ENCODE data around the gene RNF182. TPM values are rescaled to one million over a fixed set of nuclear protein-coding genes. Genes with fewer than 3 reads are reported as not detected.

Gene RNF182
- total and polyA plus RNA-seq, 9 of the 15 experiments (the other 6 are each of a cell fraction or from before 2014, with no cell fraction given) = 12.8 to 22.8 (median 17.5) TPM

DNA sequence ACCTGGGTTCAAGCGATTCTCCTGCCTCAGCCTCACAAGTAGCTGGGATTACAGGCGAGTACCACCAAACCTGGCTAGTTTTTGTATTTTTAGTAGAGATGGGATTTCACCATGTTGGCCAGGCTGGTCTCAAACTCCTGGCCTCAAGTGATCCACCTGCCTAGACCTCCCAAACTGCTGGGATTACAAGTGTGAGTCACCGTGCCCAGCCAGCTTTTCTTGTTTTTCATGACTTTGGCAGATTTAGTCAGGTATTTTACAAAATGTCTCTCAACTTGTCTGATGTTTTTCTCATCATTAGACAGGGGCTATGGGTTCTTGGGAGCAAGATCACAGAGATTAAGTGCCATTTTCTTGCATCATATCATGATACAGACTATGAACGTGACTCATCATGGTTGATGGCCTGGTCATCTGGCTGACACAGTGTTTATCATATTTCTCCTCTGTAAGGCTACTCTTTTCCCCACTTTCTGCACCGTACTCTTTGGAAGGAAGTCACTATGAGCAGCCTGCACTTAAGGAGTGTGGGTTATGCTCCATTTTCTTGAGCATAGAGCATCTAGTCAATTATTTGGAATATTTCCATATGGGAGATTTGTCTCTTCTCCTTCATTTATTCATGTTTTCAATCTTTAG, 67.8 kb downstream of the RNF182 start (continued):
- TF ChIP-seq UBTF (IDR thresholded peaks at IDR 0.05; ENCODE audit: borderline replicate concordance in 1 of 2, low read depth in 2 of 2, low read length in 2 of 2) (0 out of 4 replicates have a peak, but pooled peaks of 1 of the 2 experiments have one; percentile 28), RAD21 (CRISPR knock-in tag; conservative IDR thresholded peaks at IDR 0.05 in 1 of 2, IDR thresholded peaks at IDR 0.05 in 1 of 2) (peak in 1 of 2 experiments; percentile 17; a peak in 1 of 4 replicates), RAD51 (IDR thresholded peaks at IDR 0.05; ENCODE audit: borderline replicate concordance, low read depth) (no peak), IRF2 (CRISPR knock-in tag; IDR thresholded peaks at IDR 0.05) (no peak), RCOR1 (IDR thresholded peaks at IDR 0.05; ENCODE audit: borderline replicate concordance in 1 of 2, low read depth in 2 of 2, low read length in 2 of 2) (peak in 1 of 2 experiments; percentile 82; a peak in 2 of 4 replicates), ARHGAP35 (IDR thresholded peaks at IDR 0.05; ENCODE audit: partially characterized antibody) (no peak), ARID1B (IDR thresholded peaks at IDR 0.05) (peak; percentile 93), ZNF778 (CRISPR knock-in tag; IDR thresholded peaks at IDR 0.05) (no peak), KLF13 (tag; IDR thresholded peaks at IDR 0.05; ENCODE audit: borderline replicate concordance, low read depth) (0 out of 2 replicates have a peak, but pooled peaks have one; percentile 24), BHLHE40 (IDR thresholded peaks at IDR 0.05; ENCODE audit: low read length) (peak; percentile 88), ZNF75A (CRISPR knock-in tag; IDR thresholded peaks at IDR 0.05) (no peak), TRIM24 (IDR thresholded peaks at IDR 0.05) (peak; percentile 88 to 92), IRF9 (tag; IDR thresholded peaks at IDR 0.05) (peak; percentile 73), MYC (IDR thresholded peaks at IDR 0.05; ENCODE audit: low read depth, low read length) (peak; percentile 75), MYC (CRISPR knock-in tag; IDR thresholded peaks at IDR 0.05; ENCODE audit: borderline replicate concordance, low read depth) (no peak), CREB3L1 (IDR thresholded peaks at IDR 0.05; ENCODE audit: borderline replicate concordance, low read depth) (no peak), DPF2 (IDR thresholded peaks at IDR 0.05) (peak; percentile 99), TEAD1 (CRISPR knock-in tag; IDR thresholded peaks at IDR 0.05) (peak; percentile 61 to 63; a peak in 1 of 4 replicates), ZFX (CRISPR knock-in tag; IDR thresholded peaks at IDR 0.05) (peak; percentile 32; the same call in 1 of the 2 replicates), RB1 (IDR thresholded peaks at IDR 0.05; ENCODE audit: low read depth) (no peak), MEIS2 (IDR thresholded peaks at IDR 0.05; ENCODE audit: partially characterized antibody) (peak; percentile 89)
- TF ChIP-seq, protein P1, sequence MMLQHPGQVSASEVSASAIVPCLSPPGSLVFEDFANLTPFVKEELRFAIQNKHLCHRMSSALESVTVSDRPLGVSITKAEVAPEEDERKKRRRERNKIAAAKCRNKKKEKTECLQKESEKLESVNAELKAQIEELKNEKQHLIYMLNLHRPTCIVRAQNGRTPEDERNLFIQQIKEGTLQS (IDR thresholded peaks at IDR 0.05) = peak; percentile 100
- TF ChIP-seq, protein P1 (CRISPR knock-in tag; conservative IDR thresholded peaks at IDR 0.05) = peak; percentile 97
